Measurements from ENCODE around the gene BTBD9. TPM values are rescaled to one million over a fixed set of nuclear protein-coding genes. Genes with fewer than 3 reads are reported as not detected.
"Not testable (repeated sequence)": the region's sequence is repeated elsewhere in the genome, so short reads cannot be mapped to it uniquely, and the experiment has no call there.

Gene BTBD9
- total RNA-seq, 1 donor from 2014 or later = 17.2 TPM

DNA sequence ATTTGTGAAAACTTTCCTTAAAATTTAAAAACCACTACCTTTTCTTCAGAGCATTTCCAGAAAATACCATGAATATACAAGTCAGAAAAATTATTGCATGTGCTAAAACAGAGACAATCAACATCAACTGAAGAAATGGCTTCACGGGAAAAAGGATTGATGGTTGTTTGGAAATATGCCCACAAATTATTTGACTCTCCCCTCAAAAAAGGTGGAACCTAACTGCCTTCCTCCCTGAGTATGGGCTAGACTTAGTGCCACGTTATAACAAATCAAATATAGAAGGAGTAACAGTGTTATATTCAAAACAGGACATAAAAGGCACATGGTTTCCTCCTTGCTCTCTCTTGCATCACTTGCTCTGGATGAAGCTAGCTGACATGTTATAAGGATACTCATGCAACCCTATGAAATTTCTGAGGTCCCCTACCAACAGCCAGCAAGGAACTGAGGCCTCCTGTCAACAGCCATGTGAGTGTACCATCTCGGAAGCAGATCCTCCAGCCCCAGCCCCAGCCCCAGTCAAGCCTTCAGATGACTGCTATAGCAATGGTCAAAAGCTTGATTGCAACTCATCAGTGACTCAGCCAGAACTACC is 8.4 kb downstream of the BTBD9 start:
- Histone ChIP-seq H3K4me3 (ENCODE audit: low read length in 3 of 3) (no peak overlapping the region), H3K9me3 (ENCODE audit: control insufficient read depth in 3 of 3, low read length in 3 of 3) (no peaks in the 10 kb centered on the region), H3K9ac (ENCODE audit: low read depth in 1 of 3, low read length in 3 of 3) (no peak overlapping the region), H3K4me1 (ENCODE audit: control insufficient read depth in 3 of 3, insufficient read depth in 3 of 3, low read length in 3 of 3) (peaks cover 0 to 6% (median 5%) of the 10 kb centered on the region in 3 donors), H3K27me3 (ENCODE audit: control insufficient read depth in 3 of 3, insufficient read depth in 3 of 3, low read length in 3 of 3) (no peaks in the 10 kb centered on the region), H3K27ac (ENCODE audit: low read depth, low read length) (no peak overlapping the region), H3K36me3 (ENCODE audit: control insufficient read depth in 3 of 3, insufficient read depth in 3 of 3, low read length in 3 of 3) (no peaks in the 10 kb centered on the region)

DNA sequence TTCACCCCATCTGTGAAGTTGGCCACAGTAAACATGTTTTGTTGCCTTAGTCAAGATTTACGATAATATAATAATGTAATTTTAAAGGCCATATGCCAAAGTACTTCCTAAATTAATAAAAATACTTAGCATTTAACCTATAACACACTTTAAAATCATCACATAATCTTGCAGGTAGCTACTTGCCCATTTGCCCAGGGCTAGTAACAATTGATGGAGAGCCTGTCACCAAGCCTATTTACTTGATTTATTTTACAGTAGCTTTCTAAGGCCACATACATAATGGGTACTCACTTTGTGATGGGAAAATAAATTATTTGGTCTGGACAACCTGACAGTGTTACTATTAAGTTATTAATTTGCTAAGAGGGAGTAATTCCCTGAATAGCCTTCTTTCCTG is 14.5 kb downstream of the BTBD9 start:
- no peaks in the 10 kb centered on the region for H3K9me3 ChIP-seq (ENCODE audit: control insufficient read depth in 3 of 3, low read length in 3 of 3)
- no peaks in the 10 kb centered on the region for H3K4me1 ChIP-seq (ENCODE audit: control insufficient read depth in 3 of 3, insufficient read depth in 3 of 3, low read length in 3 of 3)
- no peaks in the 10 kb centered on the region for H3K27me3 ChIP-seq (ENCODE audit: control insufficient read depth in 3 of 3, insufficient read depth in 3 of 3, low read length in 3 of 3)
- H3K27ac ChIP-seq (ENCODE audit: low read depth, low read length) = no peak overlapping the region
- no peak overlapping the region for H3K4me3 ChIP-seq (ENCODE audit: low read length in 3 of 3)
- no peak overlapping the region for H3K9ac ChIP-seq (ENCODE audit: low read depth in 1 of 3, low read length in 3 of 3)
- H3K36me3 ChIP-seq (ENCODE audit: control insufficient read depth in 3 of 3, insufficient read depth in 3 of 3, low read length in 3 of 3) = no peaks in the 10 kb centered on the region

DNA sequence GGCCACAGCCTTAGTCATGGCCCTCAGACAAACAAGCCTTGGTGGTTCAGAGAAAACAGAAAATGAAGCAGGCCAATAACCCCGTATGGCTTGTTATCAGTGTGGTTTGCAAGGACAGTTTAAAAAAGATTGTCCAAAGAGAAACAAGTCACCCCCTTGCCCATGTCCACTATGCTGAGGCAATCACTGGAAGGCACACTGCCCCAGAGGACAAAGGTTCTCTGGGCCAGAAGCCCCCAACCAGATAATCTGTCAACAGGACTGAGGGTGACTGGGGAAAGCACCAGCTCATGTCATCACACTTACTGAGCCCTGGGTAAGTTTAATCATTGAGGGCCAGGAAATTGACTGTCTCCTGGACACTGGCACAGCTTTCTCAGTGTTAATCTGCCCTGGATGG is 20.4 kb downstream of the BTBD9 start:
- not testable (repeated sequence) for H3K27ac ChIP-seq (ENCODE audit: low read depth, low read length); H3K4me1 ChIP-seq (ENCODE audit: control insufficient read depth in 3 of 3, insufficient read depth in 3 of 3, low read length in 3 of 3); H3K9ac ChIP-seq (ENCODE audit: low read depth in 1 of 3, low read length in 3 of 3); H3K9me3 ChIP-seq (ENCODE audit: control insufficient read depth in 3 of 3, low read length in 3 of 3); H3K27me3 ChIP-seq (ENCODE audit: control insufficient read depth in 3 of 3, insufficient read depth in 3 of 3, low read length in 3 of 3); H3K36me3 ChIP-seq (ENCODE audit: control insufficient read depth in 3 of 3, insufficient read depth in 3 of 3, low read length in 3 of 3); H3K4me3 ChIP-seq (ENCODE audit: low read length in 3 of 3)

DNA sequence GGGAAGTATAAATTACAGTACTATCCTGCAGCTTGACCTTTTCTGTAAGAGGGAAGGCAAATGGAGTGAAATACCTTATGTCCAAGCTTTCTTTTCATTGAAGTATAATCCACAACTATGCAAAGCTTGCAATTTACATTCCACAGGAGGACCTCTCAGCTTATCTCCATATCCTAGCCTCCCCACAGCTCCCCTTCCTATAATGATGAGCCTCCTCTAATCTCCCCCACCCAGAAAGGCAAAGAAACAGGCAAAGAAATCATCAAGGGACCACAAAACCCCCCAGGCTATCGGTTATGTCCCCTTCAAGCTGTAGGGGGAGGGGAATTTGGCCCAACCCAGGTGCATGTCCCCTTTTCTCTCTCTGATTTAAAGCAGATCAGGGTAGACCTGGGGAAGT is 21.4 kb downstream of the BTBD9 start:
- H3K27ac ChIP-seq (ENCODE audit: low read depth, low read length); H3K4me1 ChIP-seq (ENCODE audit: control insufficient read depth in 3 of 3, insufficient read depth in 3 of 3, low read length in 3 of 3); H3K4me3 ChIP-seq (ENCODE audit: low read length in 3 of 3); H3K9ac ChIP-seq (ENCODE audit: low read depth in 1 of 3, low read length in 3 of 3); H3K36me3 ChIP-seq (ENCODE audit: control insufficient read depth in 3 of 3, insufficient read depth in 3 of 3, low read length in 3 of 3); H3K9me3 ChIP-seq (ENCODE audit: control insufficient read depth in 3 of 3, low read length in 3 of 3); H3K27me3 ChIP-seq (ENCODE audit: control insufficient read depth in 3 of 3, insufficient read depth in 3 of 3, low read length in 3 of 3): not testable (repeated sequence)

GRCh38 chr6:38617856-38618255 is 21.9 kb downstream of the BTBD9 start:
- no peak overlapping the region for H3K4me3 ChIP-seq (ENCODE audit: low read length in 3 of 3)
- no peaks in the 10 kb centered on the region for H3K27me3 ChIP-seq (ENCODE audit: control insufficient read depth in 3 of 3, insufficient read depth in 3 of 3, low read length in 3 of 3)
- no peak overlapping the region for H3K9ac ChIP-seq (ENCODE audit: low read depth in 1 of 3, low read length in 3 of 3)
- no peaks in the 10 kb centered on the region for H3K36me3 ChIP-seq (ENCODE audit: control insufficient read depth in 3 of 3, insufficient read depth in 3 of 3, low read length in 3 of 3)
- no peak overlapping the region for H3K27ac ChIP-seq (ENCODE audit: low read depth, low read length)
- no peaks in the 10 kb centered on the region for H3K9me3 ChIP-seq (ENCODE audit: control insufficient read depth in 3 of 3, low read length in 3 of 3)
- no peaks in the 10 kb centered on the region for H3K4me1 ChIP-seq (ENCODE audit: control insufficient read depth in 3 of 3, insufficient read depth in 3 of 3, low read length in 3 of 3)

- Histone ChIP-seq H3K36me3 (ENCODE audit: control insufficient read depth in 3 of 3, insufficient read depth in 3 of 3, low read length in 3 of 3) (no peaks in the 10 kb centered on the region), H3K9me3 (ENCODE audit: control insufficient read depth in 3 of 3, low read length in 3 of 3) (no peaks in the 10 kb centered on the region), H3K4me3 (ENCODE audit: low read length in 3 of 3) (no peak overlapping the region), H3K27ac (ENCODE audit: low read depth, low read length) (peak overlapping the region; percentile 23), H3K4me1 (ENCODE audit: control insufficient read depth in 3 of 3, insufficient read depth in 3 of 3, low read length in 3 of 3) (peaks cover 0 to 8% (median 0%) of the 10 kb centered on the region in 3 donors), H3K27me3 (ENCODE audit: control insufficient read depth in 3 of 3, insufficient read depth in 3 of 3, low read length in 3 of 3) (no peaks in the 10 kb centered on the region), H3K9ac (ENCODE audit: low read depth in 1 of 3, low read length in 3 of 3) (no peak overlapping the region)
Measured at GRCh38 chr6:38612143-38612965, 27.4 kb downstream of the BTBD9 start.

DNA sequence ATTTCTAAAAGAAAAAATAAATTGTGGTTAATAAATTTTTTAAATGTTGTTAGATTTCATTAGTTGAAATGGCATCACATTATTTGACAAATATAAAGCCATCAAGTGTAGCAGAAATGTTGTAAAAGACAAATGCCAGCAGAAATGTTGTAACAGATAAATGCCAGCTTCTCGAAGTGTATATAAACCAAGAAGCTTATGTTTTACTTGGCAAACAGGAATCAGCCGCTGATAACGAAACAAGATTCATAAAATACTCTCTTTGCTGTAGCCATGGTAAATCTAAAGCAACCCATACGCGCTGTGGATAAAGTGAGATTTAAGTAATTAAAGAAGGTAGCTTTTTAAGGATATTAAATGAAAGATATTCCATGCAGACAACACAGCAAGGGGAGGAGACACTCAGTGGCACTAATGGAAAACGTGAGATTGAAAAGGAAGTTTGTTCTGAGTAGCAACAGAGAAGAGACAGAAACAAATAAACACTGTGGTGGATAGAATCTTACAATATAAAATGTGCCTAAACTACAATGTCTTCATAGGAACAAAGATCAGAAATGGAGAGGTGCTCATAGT is 29.6 kb downstream of the BTBD9 start:
- H3K4me1 ChIP-seq (ENCODE audit: control insufficient read depth in 3 of 3, insufficient read depth in 3 of 3, low read length in 3 of 3) = peaks cover 0 to 8% (median 0%) of the 10 kb centered on the region in 3 donors
- no peaks in the 10 kb centered on the region for H3K27me3 ChIP-seq (ENCODE audit: control insufficient read depth in 3 of 3, insufficient read depth in 3 of 3, low read length in 3 of 3)
- H3K4me3 ChIP-seq (ENCODE audit: low read length in 3 of 3) = no peak overlapping the region
- H3K27ac ChIP-seq (ENCODE audit: low read depth, low read length) = no peak overlapping the region
- no peak overlapping the region for H3K9ac ChIP-seq (ENCODE audit: low read depth in 1 of 3, low read length in 3 of 3)
- no peaks in the 10 kb centered on the region for H3K36me3 ChIP-seq (ENCODE audit: control insufficient read depth in 3 of 3, insufficient read depth in 3 of 3, low read length in 3 of 3)
- H3K9me3 ChIP-seq (ENCODE audit: control insufficient read depth in 3 of 3, low read length in 3 of 3) = no peaks in the 10 kb centered on the region

GRCh38 chr6:38604700-38605099 is 35.0 kb downstream of the BTBD9 start:
- no peaks in the 10 kb centered on the region for H3K36me3 ChIP-seq (ENCODE audit: control insufficient read depth in 3 of 3, insufficient read depth in 3 of 3, low read length in 3 of 3)
- H3K27me3 ChIP-seq (ENCODE audit: control insufficient read depth in 3 of 3, insufficient read depth in 3 of 3, low read length in 3 of 3) = no peaks in the 10 kb centered on the region
- no peak overlapping the region for H3K4me3 ChIP-seq (ENCODE audit: low read length in 3 of 3)
- no peaks in the 10 kb centered on the region for H3K9me3 ChIP-seq (ENCODE audit: control insufficient read depth in 3 of 3, low read length in 3 of 3)
- H3K27ac ChIP-seq (ENCODE audit: low read depth, low read length) = no peak overlapping the region
- no peak overlapping the region for H3K9ac ChIP-seq (ENCODE audit: low read depth in 1 of 3, low read length in 3 of 3)
- H3K4me1 ChIP-seq (ENCODE audit: control insufficient read depth in 3 of 3, insufficient read depth in 3 of 3, low read length in 3 of 3) = no peaks in the 10 kb centered on the region

- H3K9me3 ChIP-seq (ENCODE audit: control insufficient read depth in 3 of 3, low read length in 3 of 3) = no peaks in the 10 kb centered on the region
- no peak overlapping the region for H3K27ac ChIP-seq (ENCODE audit: low read depth, low read length)
- no peaks in the 10 kb centered on the region for H3K27me3 ChIP-seq (ENCODE audit: control insufficient read depth in 3 of 3, insufficient read depth in 3 of 3, low read length in 3 of 3)
- no peaks in the 10 kb centered on the region for H3K36me3 ChIP-seq (ENCODE audit: control insufficient read depth in 3 of 3, insufficient read depth in 3 of 3, low read length in 3 of 3)
- no peak overlapping the region for H3K4me3 ChIP-seq (ENCODE audit: low read length in 3 of 3)
- no peaks in the 10 kb centered on the region for H3K4me1 ChIP-seq (ENCODE audit: control insufficient read depth in 3 of 3, insufficient read depth in 3 of 3, low read length in 3 of 3)
- no peak overlapping the region for H3K9ac ChIP-seq (ENCODE audit: low read depth in 1 of 3, low read length in 3 of 3)
Measured at GRCh38 chr6:38603966-38604365, 35.8 kb downstream of the BTBD9 start.

DNA sequence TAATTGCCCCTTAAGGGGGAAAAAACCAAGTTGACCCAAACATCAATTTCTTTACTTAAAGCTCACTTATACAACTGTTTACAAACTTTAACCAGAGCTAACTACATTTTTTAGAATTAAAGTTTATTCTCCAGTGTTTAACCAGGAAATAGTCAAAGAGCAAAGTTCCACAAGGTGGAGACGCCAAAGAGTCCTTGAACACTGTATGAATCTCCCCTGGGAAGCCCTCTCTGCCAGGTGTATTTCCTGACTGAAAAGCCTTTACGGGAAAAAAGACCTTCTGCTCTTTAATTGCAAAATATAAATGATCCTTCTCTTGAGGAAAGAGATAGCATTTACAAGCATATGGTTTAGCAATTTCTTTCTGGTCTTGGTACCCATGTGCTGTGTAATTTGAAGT is 36.2 kb downstream of the BTBD9 start:
- no peak overlapping the region for H3K4me3 ChIP-seq (ENCODE audit: low read length in 3 of 3)
- no peaks in the 10 kb centered on the region for H3K9me3 ChIP-seq (ENCODE audit: control insufficient read depth in 3 of 3, low read length in 3 of 3)
- no peaks in the 10 kb centered on the region for H3K27me3 ChIP-seq (ENCODE audit: control insufficient read depth in 3 of 3, insufficient read depth in 3 of 3, low read length in 3 of 3)
- H3K36me3 ChIP-seq (ENCODE audit: control insufficient read depth in 3 of 3, insufficient read depth in 3 of 3, low read length in 3 of 3) = no peaks in the 10 kb centered on the region
- no peak overlapping the region for H3K9ac ChIP-seq (ENCODE audit: low read depth in 1 of 3, low read length in 3 of 3)
- H3K4me1 ChIP-seq (ENCODE audit: control insufficient read depth in 3 of 3, insufficient read depth in 3 of 3, low read length in 3 of 3) = no peaks in the 10 kb centered on the region
- H3K27ac ChIP-seq (ENCODE audit: low read depth, low read length) = no peak overlapping the region

All from skeletal muscle tissue (tissue), 4 donors.